WTC11 (cell line): ENCODE results near the gene VWF. TPM values are rescaled to one million over a fixed set of nuclear protein-coding genes. Genes with fewer than 3 reads are reported as not detected.

Experiments used
- ATAC-seq: fragments of 200-7000 bp; cut with Tn5 transposase; 2 replicates; pipeline ENCODE4 v1.10.0; 2021; ENCODE audit warnings: mild to moderate bottlenecking, moderate library complexity
- CTCF ChIA-PET: fragments of 300-600 bp; sonication (Branson Sonifier 250); formaldehyde crosslinking; loops from one replicate; lab custom pipeline; 2021; ENCODE audit warnings: antibody characterized with exemption; lab: Charles Lee
- POLR2A ChIA-PET: fragments of 350-600 bp; sonication (Branson Sonifier 250); formaldehyde crosslinking; loops from one replicate; lab custom pipeline; 2021; ENCODE audit warnings: antibody characterized with exemption; lab: Charles Lee
- DNase-seq: peaks from one replicate; pipeline ENCODE4 v3.0.0; 2021; ENCODE audit warnings: low spot score
- H3K27ac Mint-ChIP-seq: 2 replicates; pipeline ENCODE4 v1.8.0; 2021; ENCODE audit warnings: mixed read lengths
- H3K27me3 Mint-ChIP-seq: 2 replicates; pipeline ENCODE4 v1.8.0; 2021; ENCODE audit warnings: low read depth, mild to moderate bottlenecking, moderate library complexity, mixed read lengths
- H3K36me3 Mint-ChIP-seq: 2 replicates; pipeline ENCODE4 v1.8.0; 2021; ENCODE audit warnings: mixed read lengths
- H3K4me1 Mint-ChIP-seq: 2 replicates; pipeline ENCODE4 v1.8.0; 2022; ENCODE audit warnings: mixed read lengths
- H3K4me3 Mint-ChIP-seq: 2 replicates; pipeline ENCODE4 v1.8.0; 2021; ENCODE audit warnings: mild to moderate bottlenecking, moderate library complexity, mixed read lengths
- H3K9me3 Mint-ChIP-seq: 2 replicates; pipeline ENCODE4 v1.8.0; 2021; ENCODE audit warnings: mixed read lengths
- EMX1 ChIP-seq: fragments of 250-450 bp; sonication (Bioruptor Pico); IDR thresholded peaks from 2 replicates; pipeline ENCODE4 v1.8.0; 2021; ENCODE audit warnings: mild to moderate bottlenecking
- FOXP1 ChIP-seq: sonication (generic); formaldehyde crosslinking; IDR thresholded peaks from 2 replicates; pipeline ENCODE4 v1.8.0; 2022; ENCODE audit warnings: missing genetic modification reagents, mild to moderate bottlenecking, moderate library complexity, borderline replicate concordance
- GABPB1 ChIP-seq: sonication (generic); formaldehyde crosslinking; IDR thresholded peaks from 2 replicates; pipeline ENCODE4 v1.8.1; 2023; ENCODE audit warnings: mild to moderate bottlenecking, missing genetic modification reagents
- HMGA2 ChIP-seq: fragments of 250-450 bp; sonication (Bioruptor Pico); IDR thresholded peaks from 2 replicates; pipeline ENCODE4 v1.4.0; 2021; ENCODE audit warnings: mild to moderate bottlenecking, moderate library complexity
- NFATC4 ChIP-seq: fragments of 250-450 bp; sonication (Bioruptor Pico); IDR thresholded peaks from 2 replicates; pipeline ENCODE4 v1.9.0; 2021; ENCODE audit warnings: mild to moderate bottlenecking
- NFYB ChIP-seq: sonication (generic); formaldehyde crosslinking; conservative IDR thresholded peaks from 2 replicates; pipeline ENCODE4 v1.8.0; 2022; ENCODE audit warnings: low read depth, missing genetic modification reagents
- RELA ChIP-seq: sonication (generic); formaldehyde crosslinking; IDR thresholded peaks from 2 replicates; pipeline ENCODE4 v1.8.1; 2022; ENCODE audit warnings: missing genetic modification reagents, mild to moderate bottlenecking, borderline replicate concordance
- TEAD1 ChIP-seq: sonication (generic); formaldehyde crosslinking; IDR thresholded peaks from 2 replicates; pipeline ENCODE4 v1.8.0; 2022; ENCODE audit warnings: mild to moderate bottlenecking, missing genetic modification reagents
- ZBTB21 ChIP-seq: sonication (generic); formaldehyde crosslinking; IDR thresholded peaks from 2 replicates; pipeline ENCODE4 v1.8.1; 2023; ENCODE audit warnings: mild to moderate bottlenecking, missing genetic modification reagents, borderline replicate concordance
- ZNF138 ChIP-seq: sonication (generic); formaldehyde crosslinking; conservative IDR thresholded peaks from 2 replicates; pipeline ENCODE4 v1.8.1; 2022; ENCODE audit warnings: mild to moderate bottlenecking, moderate library complexity, missing genetic modification reagents
- ZNF219 ChIP-seq: sonication (generic); formaldehyde crosslinking; IDR thresholded peaks from 2 replicates; pipeline ENCODE4 v1.8.0; 2023; ENCODE audit warnings: missing genetic modification reagents, mild to moderate bottlenecking, borderline replicate concordance
- ZNF423 ChIP-seq: fragments of 250-450 bp; sonication (Bioruptor Pico); IDR thresholded peaks from 2 replicates; pipeline ENCODE4 v2.1.2; 2022; ENCODE audit warnings: mild to moderate bottlenecking, moderate library complexity
- total RNA-seq: library from RNA; stranded (reverse); gene quantifications from 3 replicates; pipeline ENCODE4 v1.2.3, GENCODE V29; 2021
- TF ChIP-seq, protein P1 (sequence below): fragments of 250-450 bp; sonication (Bioruptor Pico); conservative IDR thresholded peaks from 2 replicates; pipeline ENCODE4 v1.9.0; 2021; ENCODE audit warnings: mild to moderate bottlenecking
- TF ChIP-seq, protein P2 (sequence below): sonication (generic); formaldehyde crosslinking; IDR thresholded peaks from 2 replicates; pipeline ENCODE4 v1.8.1; 2022; ENCODE audit warnings: low read depth, missing genetic modification reagents, borderline replicate concordance
- TF ChIP-seq, protein P3 (sequence below): sonication (generic); formaldehyde crosslinking; IDR thresholded peaks from 2 replicates; pipeline ENCODE4 v1.8.1; 2022; ENCODE audit warnings: low read depth, mild to moderate bottlenecking, moderate library complexity, missing genetic modification reagents, borderline replicate concordance
- TF ChIP-seq, protein P4 (sequence below): sonication (generic); formaldehyde crosslinking; IDR thresholded peaks from 2 replicates; pipeline ENCODE4 v1.8.1; 2022; ENCODE audit warnings: mild to moderate bottlenecking, moderate library complexity, missing genetic modification reagents
- TF ChIP-seq, protein P5 (sequence below): sonication (generic); formaldehyde crosslinking; IDR thresholded peaks from 2 replicates; pipeline ENCODE4 v1.8.0; 2022; ENCODE audit warnings: mild to moderate bottlenecking, missing genetic modification reagents
- TF ChIP-seq, protein P6 (sequence below): sonication (generic); formaldehyde crosslinking; IDR thresholded peaks from 2 replicates; pipeline ENCODE4 v1.8.1; 2023; ENCODE audit warnings: mild to moderate bottlenecking, moderate library complexity, missing genetic modification reagents
- TF ChIP-seq, protein P7 (sequence below): sonication (generic); formaldehyde crosslinking; IDR thresholded peaks from 2 replicates; pipeline ENCODE4 v1.8.0; 2023; ENCODE audit warnings: missing genetic modification reagents, mild to moderate bottlenecking, borderline replicate concordance

VWF gene
- total RNA-seq, 1 experiment from 2014 or later = 0.48 TPM

DNA sequence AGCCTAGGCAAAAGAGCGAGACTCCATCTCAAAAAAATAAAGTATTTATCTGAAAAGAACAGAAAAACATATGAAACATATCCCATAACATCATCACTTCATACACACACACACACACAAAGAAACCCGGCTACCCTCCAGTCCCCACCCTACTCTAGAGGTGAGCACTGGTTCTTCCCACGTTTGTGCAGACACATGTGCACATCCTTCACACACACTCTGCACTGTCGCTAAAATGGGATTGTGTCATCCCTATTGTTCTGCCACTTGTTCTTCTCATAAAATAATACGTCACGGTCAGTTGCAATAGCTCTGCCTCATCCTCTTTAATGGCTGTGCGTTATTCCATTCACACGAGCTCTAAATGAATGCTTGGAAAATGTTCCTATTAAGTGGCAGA is 93.5 kb downstream of the VWF start:
- Mint-ChIP-seq H3K4me1 (no peaks in the 10 kb centered on the region), H3K36me3 (peaks cover 6% of the 10 kb centered on the region), H3K27ac (no peak overlapping the region), H3K4me3 (no peak overlapping the region), H3K9me3 (peaks cover 23% of the 10 kb centered on the region), H3K27me3 (no peaks in the 10 kb centered on the region)
- no peak for ATAC-seq
- POLR2A ChIA-PET = no interaction called here
- TF ChIP-seq, protein P1, sequence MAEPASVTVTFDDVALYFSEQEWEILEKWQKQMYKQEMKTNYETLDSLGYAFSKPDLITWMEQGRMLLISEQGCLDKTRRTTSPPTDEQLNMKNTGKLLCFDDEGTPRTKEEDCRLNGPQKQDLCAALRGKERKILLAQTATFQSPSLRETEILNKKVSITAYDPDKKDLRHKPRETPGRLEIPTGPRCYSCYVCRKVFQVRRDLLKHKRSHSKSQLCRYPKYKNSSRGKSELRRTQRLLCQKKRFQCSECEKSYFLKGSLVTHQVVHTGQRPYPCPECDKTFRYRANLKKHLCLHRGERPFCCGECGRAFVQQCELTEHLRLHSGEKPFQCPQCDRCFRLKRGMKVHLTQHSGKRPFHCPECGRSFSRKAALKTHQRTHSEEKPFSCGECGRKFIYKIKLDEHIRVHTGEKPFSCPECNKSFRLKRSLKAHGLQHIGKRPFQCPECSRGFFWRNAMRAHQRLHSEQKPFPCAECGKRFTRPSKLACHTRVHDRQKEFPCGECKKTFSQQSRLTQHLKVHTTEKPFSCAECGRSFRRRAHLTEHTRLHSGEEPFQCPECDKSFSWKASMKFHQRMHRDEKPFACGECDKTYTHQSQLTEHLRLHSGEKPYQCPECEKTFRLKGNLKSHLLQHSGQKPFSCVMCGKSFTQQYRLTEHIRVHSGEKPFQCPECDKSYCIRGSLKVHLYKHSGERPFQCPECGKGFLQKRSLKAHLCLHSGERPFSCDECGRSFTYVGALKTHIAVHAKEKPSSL = no peak
- no peak for TF ChIP-seq NFYB (CRISPR knock-in tag)
- no peak for TF ChIP-seq EMX1
- no peak for TF ChIP-seq TEAD1 (CRISPR knock-in tag)
- TF ChIP-seq GABPB1 (CRISPR knock-in tag) = no peak
- no peak for TF ChIP-seq HMGA2 (CRISPR knock-in tag)
- TF ChIP-seq FOXP1 (CRISPR knock-in tag) = no peak
- TF ChIP-seq, protein P2, sequence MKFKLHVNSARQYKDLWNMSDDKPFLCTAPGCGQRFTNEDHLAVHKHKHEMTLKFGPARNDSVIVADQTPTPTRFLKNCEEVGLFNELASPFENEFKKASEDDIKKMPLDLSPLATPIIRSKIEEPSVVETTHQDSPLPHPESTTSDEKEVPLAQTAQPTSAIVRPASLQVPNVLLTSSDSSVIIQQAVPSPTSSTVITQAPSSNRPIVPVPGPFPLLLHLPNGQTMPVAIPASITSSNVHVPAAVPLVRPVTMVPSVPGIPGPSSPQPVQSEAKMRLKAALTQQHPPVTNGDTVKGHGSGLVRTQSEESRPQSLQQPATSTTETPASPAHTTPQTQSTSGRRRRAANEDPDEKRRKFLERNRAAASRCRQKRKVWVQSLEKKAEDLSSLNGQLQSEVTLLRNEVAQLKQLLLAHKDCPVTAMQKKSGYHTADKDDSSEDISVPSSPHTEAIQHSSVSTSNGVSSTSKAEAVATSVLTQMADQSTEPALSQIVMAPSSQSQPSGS (CRISPR knock-in tag) = no peak
- no peak for TF ChIP-seq NFATC4 (CRISPR knock-in tag)
- TF ChIP-seq, protein P3, sequence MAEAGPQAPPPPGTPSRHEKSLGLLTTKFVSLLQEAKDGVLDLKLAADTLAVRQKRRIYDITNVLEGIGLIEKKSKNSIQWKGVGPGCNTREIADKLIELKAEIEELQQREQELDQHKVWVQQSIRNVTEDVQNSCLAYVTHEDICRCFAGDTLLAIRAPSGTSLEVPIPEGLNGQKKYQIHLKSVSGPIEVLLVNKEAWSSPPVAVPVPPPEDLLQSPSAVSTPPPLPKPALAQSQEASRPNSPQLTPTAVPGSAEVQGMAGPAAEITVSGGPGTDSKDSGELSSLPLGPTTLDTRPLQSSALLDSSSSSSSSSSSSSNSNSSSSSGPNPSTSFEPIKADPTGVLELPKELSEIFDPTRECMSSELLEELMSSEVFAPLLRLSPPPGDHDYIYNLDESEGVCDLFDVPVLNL = no peak
- no peak for TF ChIP-seq ZBTB21 (CRISPR knock-in tag)
- no peak for TF ChIP-seq ZNF423 (CRISPR knock-in tag)
- TF ChIP-seq ZNF219 = no peak
- TF ChIP-seq, protein P4, sequence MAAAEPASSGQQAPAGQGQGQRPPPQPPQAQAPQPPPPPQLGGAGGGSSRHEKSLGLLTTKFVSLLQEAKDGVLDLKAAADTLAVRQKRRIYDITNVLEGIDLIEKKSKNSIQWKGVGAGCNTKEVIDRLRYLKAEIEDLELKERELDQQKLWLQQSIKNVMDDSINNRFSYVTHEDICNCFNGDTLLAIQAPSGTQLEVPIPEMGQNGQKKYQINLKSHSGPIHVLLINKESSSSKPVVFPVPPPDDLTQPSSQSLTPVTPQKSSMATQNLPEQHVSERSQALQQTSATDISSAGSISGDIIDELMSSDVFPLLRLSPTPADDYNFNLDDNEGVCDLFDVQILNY = no peak
- TF ChIP-seq, protein P5, sequence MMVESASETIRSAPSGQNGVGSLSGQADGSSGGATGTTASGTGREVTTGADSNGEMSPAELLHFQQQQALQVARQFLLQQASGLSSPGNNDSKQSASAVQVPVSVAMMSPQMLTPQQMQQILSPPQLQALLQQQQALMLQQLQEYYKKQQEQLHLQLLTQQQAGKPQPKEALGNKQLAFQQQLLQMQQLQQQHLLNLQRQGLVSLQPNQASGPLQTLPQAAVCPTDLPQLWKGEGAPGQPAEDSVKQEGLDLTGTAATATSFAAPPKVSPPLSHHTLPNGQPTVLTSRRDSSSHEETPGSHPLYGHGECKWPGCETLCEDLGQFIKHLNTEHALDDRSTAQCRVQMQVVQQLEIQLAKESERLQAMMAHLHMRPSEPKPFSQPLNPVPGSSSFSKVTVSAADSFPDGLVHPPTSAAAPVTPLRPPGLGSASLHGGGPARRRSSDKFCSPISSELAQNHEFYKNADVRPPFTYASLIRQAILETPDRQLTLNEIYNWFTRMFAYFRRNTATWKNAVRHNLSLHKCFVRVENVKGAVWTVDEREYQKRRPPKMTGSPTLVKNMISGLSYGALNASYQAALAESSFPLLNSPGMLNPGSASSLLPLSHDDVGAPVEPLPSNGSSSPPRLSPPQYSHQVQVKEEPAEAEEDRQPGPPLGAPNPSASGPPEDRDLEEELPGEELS (CRISPR knock-in tag) = no peak
- TF ChIP-seq, protein P6, sequence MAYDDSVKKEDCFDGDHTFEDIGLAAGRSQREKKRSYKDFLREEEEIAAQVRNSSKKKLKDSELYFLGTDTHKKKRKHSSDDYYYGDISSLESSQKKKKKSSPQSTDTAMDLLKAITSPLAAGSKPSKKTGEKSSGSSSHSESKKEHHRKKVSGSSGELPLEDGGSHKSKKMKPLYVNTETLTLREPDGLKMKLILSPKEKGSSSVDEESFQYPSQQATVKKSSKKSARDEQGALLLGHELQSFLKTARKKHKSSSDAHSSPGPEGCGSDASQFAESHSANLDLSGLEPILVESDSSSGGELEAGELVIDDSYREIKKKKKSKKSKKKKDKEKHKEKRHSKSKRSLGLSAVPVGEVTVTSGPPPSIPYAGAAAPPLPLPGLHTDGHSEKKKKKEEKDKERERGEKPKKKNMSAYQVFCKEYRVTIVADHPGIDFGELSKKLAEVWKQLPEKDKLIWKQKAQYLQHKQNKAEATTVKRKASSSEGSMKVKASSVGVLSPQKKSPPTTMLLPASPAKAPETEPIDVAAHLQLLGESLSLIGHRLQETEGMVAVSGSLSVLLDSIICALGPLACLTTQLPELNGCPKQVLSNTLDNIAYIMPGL (CRISPR knock-in tag) = no peak
- CTCF ChIA-PET = interaction anchor here (3.5 kb wide), 1 partner anchor 42 kb away, joined by 27 read pairs; no protein-coding TSS in a partner anchor
- DNase-seq = no peak

DNA sequence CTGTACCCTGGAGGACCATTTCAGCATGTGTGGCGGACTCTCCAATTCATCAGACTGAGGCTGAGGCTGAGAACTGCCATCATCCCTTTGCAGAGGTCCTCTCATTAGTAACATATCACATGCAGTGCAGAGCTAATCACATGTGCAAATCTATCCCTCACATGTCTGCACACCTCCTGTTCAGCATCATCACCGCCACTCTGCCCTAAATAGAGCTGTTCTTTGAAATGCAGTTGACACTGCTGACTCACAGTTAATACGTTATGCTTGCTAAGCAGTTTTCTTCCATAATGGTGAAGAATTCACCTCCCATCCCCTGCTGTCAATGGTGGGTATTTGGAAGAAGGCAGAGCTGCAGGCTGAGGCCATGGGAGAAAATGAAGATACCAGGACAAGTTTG is 94.4 kb downstream of the VWF start:
- H3K27ac Mint-ChIP-seq = no peak overlapping the region
- TF ChIP-seq, protein P7, sequence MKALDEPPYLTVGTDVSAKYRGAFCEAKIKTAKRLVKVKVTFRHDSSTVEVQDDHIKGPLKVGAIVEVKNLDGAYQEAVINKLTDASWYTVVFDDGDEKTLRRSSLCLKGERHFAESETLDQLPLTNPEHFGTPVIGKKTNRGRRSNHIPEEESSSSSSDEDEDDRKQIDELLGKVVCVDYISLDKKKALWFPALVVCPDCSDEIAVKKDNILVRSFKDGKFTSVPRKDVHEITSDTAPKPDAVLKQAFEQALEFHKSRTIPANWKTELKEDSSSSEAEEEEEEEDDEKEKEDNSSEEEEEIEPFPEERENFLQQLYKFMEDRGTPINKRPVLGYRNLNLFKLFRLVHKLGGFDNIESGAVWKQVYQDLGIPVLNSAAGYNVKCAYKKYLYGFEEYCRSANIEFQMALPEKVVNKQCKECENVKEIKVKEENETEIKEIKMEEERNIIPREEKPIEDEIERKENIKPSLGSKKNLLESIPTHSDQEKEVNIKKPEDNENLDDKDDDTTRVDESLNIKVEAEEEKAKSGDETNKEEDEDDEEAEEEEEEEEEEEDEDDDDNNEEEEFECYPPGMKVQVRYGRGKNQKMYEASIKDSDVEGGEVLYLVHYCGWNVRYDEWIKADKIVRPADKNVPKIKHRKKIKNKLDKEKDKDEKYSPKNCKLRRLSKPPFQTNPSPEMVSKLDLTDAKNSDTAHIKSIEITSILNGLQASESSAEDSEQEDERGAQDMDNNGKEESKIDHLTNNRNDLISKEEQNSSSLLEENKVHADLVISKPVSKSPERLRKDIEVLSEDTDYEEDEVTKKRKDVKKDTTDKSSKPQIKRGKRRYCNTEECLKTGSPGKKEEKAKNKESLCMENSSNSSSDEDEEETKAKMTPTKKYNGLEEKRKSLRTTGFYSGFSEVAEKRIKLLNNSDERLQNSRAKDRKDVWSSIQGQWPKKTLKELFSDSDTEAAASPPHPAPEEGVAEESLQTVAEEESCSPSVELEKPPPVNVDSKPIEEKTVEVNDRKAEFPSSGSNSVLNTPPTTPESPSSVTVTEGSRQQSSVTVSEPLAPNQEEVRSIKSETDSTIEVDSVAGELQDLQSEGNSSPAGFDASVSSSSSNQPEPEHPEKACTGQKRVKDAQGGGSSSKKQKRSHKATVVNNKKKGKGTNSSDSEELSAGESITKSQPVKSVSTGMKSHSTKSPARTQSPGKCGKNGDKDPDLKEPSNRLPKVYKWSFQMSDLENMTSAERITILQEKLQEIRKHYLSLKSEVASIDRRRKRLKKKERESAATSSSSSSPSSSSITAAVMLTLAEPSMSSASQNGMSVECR (CRISPR knock-in tag) = no peak
- no peak for TF ChIP-seq RELA (CRISPR knock-in tag)
- no peak for TF ChIP-seq ZNF138 (CRISPR knock-in tag)

More for the DNA sequence above, 94.4 kb downstream of the VWF start:
- ATAC-seq (no peak), DNase-seq (no peak)
- Mint-ChIP-seq H3K4me3 (no peak overlapping the region), H3K9me3 (peaks cover 23% of the 10 kb centered on the region), H3K4me1 (no peaks in the 10 kb centered on the region), H3K36me3 (peaks cover 6% of the 10 kb centered on the region), H3K27me3 (no peaks in the 10 kb centered on the region)
- CTCF ChIA-PET = interaction anchor here (3.5 kb wide), 1 partner anchor 41 kb away, joined by 27 read pairs; no protein-coding TSS in a partner anchor
- POLR2A ChIA-PET = no interaction called here
